Thymus (tissue), 2 donors: Measurements from ENCODE around the gene OR2T34. TPM values are rescaled to one million over a fixed set of nuclear protein-coding genes. Genes with fewer than 3 reads are reported as not detected.

Experiments
- polyA plus RNA-seq: library from polyadenylated mRNA; stranded (reverse); fragments of 200-250 nt; gene quantifications from one replicate; pipeline ENCODE4 v1.2.3, GENCODE V29; 2013
- total RNA-seq: library from RNA; stranded (reverse); fragments of 120-200 nt; gene quantifications from one replicate; pipeline ENCODE4 v1.2.4, GENCODE V29; 2013
- donor health status: healthy.

Gene OR2T34
- total and polyA plus RNA-seq, 2 donors = 0.02 TPM; not detected in 1

Other genes with a start within 250 kb of the OR2T34 start
- gene OR14C36, start 226.0 kb downstream of the OR2T34 start, total RNA-seq = not detected
- gene OR14C36, start 226.0 kb downstream of the OR2T34 start, polyA plus RNA-seq = 0.07 TPM
- not detected for gene OR2T4, start 213.1 kb downstream of the OR2T34 start, total RNA-seq
- gene OR2T4, start 213.1 kb downstream of the OR2T34 start, polyA plus RNA-seq = not detected
- gene OR2T6, start 199.0 kb downstream of the OR2T34 start, total RNA-seq = not detected
- not detected for gene OR2T6, start 199.0 kb downstream of the OR2T34 start, polyA plus RNA-seq
- not detected for gene OR2T1, start 171.7 kb downstream of the OR2T34 start, total RNA-seq
- gene OR2T1, start 171.7 kb downstream of the OR2T34 start, polyA plus RNA-seq = 0.02 TPM
- not detected for gene OR2T2, start 129.1 kb downstream of the OR2T34 start, total RNA-seq
- gene OR2T2, start 129.1 kb downstream of the OR2T34 start, polyA plus RNA-seq = under 0.01 TPM
- not detected for gene OR2T3, start 101.4 kb downstream of the OR2T34 start, total RNA-seq
- 0.11 TPM for gene OR2T3, start 101.4 kb downstream of the OR2T34 start, polyA plus RNA-seq
- gene OR2T5, start 86.2 kb downstream of the OR2T34 start, total RNA-seq = not detected
- gene OR2T5, start 86.2 kb downstream of the OR2T34 start, polyA plus RNA-seq = not detected
- not detected for gene OR2G6, start 66.7 kb downstream of the OR2T34 start, total RNA-seq
- 0.05 TPM for gene OR2G6, start 66.7 kb downstream of the OR2T34 start, polyA plus RNA-seq
- not detected for gene OR2T29, start 12.0 kb downstream of the OR2T34 start, total RNA-seq
- gene OR2T29, start 12.0 kb downstream of the OR2T34 start, polyA plus RNA-seq = not detected
- gene OR2T10, start 22.9 kb upstream of the OR2T34 start, total RNA-seq = not detected
- not detected for gene OR2T10, start 22.9 kb upstream of the OR2T34 start, polyA plus RNA-seq
- gene OR2T11, start 60.3 kb upstream of the OR2T34 start, total RNA-seq = under 0.01 TPM
- gene OR2T11, start 60.3 kb upstream of the OR2T34 start, polyA plus RNA-seq = not detected
- not detected for gene OR2T35, start 70.5 kb upstream of the OR2T34 start, total RNA-seq
- not detected for gene OR2T35, start 70.5 kb upstream of the OR2T34 start, polyA plus RNA-seq
- gene OR2T27, start 80.8 kb upstream of the OR2T34 start, total RNA-seq = not detected
- not detected for gene OR2T27, start 80.8 kb upstream of the OR2T34 start, polyA plus RNA-seq
- not detected for gene OR14I1, start 128.0 kb upstream of the OR2T34 start, total RNA-seq
- gene OR14I1, start 128.0 kb upstream of the OR2T34 start, polyA plus RNA-seq = not detected
- 0.05 TPM for gene LYPD8, start 181.0 kb upstream of the OR2T34 start, total RNA-seq
- gene LYPD8, start 181.0 kb upstream of the OR2T34 start, polyA plus RNA-seq = 0.34 TPM